Brain microvascular endothelial cell (primary cell): ENCODE measurements around the gene POFUT2.

Source experiments
- DNase-seq: peaks from one replicate; pipeline ENCODE4 v3.0.0-alpha.2; 2020
- H3K27ac ChIP-seq: fragments of 250-450 bp; sonication (Bioruptor Pico); 2 replicates; pipeline ENCODE4 v1.5.1; 2020; ENCODE audit warnings: mild to moderate bottlenecking, moderate library complexity
- H3K27me3 ChIP-seq: fragments of 250-450 bp; sonication (Bioruptor Pico); replicated peaks from 2 replicates; pipeline ENCODE4 v1.5.1; 2020; ENCODE audit warnings: mild to moderate bottlenecking
- H3K36me3 ChIP-seq: fragments of 250-450 bp; sonication (Bioruptor Pico); replicated peaks from 2 replicates; pipeline ENCODE4 v1.5.1; 2020; ENCODE audit warnings: mild to moderate bottlenecking
- H3K4me3 ChIP-seq: 2 replicates; pipeline ENCODE4 v1.5.1; 2011; ENCODE audit warnings: low read depth, mild to moderate bottlenecking, control low read depth, low read length, moderate library complexity
- CTCF ChIP-seq: IDR thresholded peaks from 2 replicates; pipeline ENCODE4 v1.5.1; 2011; ENCODE audit warnings: low read depth, mild to moderate bottlenecking, moderate library complexity, low read length, control low read depth, inconsistent platforms; ENCODE audit errors: missing control alignments
- in situ Hi-C: cut with HindIII; loops from 2 replicates; pipeline ENCODE4 v1.10.0; 2017; ENCODE audit warnings: low sequenced_read_pairs, low pct_ligation_motif_present

Gene POFUT2

GRCh38 chr21:45225041-45225740, 62.5 kb downstream of the POFUT2 start:
- in situ Hi-C loops, result no loop called here

GRCh38 chr21:45224189-45224938, 63.3 kb downstream of the POFUT2 start:
- no peaks in the 10 kb centered on the region for H3K27me3 ChIP-seq
- in situ Hi-C loops, result no loop called here
- DNase-seq, result peak; percentile 5
- no peak overlapping the region for H3K4me3 ChIP-seq
- no peak for TF ChIP-seq CTCF
- H3K27ac ChIP-seq, result no peak overlapping the region
- peaks cover 26% of the 10 kb centered on the region for H3K36me3 ChIP-seq

More at GRCh38 chr21:45225041-45225740, 62.5 kb downstream of the POFUT2 start:
- H3K27ac ChIP-seq, result no peak overlapping the region
- H3K4me3 ChIP-seq, result no peak overlapping the region
- DNase-seq, result no peak
- no peaks in the 10 kb centered on the region for H3K27me3 ChIP-seq
- no peak for TF ChIP-seq CTCF
- H3K36me3 ChIP-seq, result peaks cover 26% of the 10 kb centered on the region

DNA sequence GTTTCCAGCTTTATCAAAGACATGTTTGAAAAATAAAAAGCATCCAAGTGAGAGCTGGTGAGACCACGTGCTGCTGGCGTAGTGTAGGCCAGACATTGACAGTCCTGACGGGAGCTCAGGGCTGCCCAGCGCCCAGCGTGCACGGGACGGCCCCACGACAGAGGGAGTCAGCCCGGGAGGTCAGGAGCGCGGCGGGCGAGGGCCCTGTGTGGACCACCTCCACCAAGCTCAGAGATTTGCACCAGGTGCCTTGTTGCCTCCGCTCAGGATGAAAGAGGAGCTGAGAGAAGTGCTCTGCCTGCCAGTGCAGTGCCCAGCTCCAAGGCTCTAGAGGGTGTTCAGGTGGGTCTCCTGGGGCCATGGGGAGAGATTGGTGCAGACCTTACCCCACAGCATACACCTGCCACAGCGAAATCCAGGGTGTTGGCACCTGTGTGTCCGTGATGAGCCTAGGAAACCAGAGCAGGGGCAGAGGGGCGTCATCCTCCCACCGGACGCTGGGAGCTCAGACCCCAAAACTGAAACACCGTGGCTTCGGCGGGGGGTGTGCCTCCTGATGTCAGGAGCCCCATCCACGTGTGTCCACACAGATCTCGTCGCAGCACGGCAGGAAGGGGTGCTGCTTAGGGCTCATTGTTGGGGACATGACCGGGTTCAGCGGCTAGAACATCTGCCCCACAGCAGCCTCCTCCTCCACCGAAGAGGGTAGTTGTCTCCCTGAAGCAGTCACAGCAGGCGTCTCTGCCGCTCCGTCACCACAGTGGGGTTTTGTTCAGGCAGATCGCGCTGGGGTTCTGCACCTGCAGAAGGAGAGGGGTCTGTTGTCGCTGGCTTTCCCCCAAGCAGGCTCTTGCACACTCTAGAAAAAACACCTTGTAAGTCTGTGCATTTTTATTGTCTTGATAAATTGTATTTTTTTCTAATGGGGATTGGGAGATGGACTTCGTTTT, 64.2 kb downstream of the POFUT2 start:
- Histone ChIP-seq H3K36me3 (peaks cover 26% of the 10 kb centered on the region), H3K27ac (no peak overlapping the region), H3K4me3 (no peak overlapping the region), H3K27me3 (no peaks in the 10 kb centered on the region)
- DNase-seq, result no peak
- no peak for TF ChIP-seq CTCF
- in situ Hi-C loops, result no loop called here

GRCh38 chr21:45222001-45222400, 65.7 kb downstream of the POFUT2 start:
- in situ Hi-C loops, result no loop called here
- TF ChIP-seq CTCF, result no peak

DNA sequence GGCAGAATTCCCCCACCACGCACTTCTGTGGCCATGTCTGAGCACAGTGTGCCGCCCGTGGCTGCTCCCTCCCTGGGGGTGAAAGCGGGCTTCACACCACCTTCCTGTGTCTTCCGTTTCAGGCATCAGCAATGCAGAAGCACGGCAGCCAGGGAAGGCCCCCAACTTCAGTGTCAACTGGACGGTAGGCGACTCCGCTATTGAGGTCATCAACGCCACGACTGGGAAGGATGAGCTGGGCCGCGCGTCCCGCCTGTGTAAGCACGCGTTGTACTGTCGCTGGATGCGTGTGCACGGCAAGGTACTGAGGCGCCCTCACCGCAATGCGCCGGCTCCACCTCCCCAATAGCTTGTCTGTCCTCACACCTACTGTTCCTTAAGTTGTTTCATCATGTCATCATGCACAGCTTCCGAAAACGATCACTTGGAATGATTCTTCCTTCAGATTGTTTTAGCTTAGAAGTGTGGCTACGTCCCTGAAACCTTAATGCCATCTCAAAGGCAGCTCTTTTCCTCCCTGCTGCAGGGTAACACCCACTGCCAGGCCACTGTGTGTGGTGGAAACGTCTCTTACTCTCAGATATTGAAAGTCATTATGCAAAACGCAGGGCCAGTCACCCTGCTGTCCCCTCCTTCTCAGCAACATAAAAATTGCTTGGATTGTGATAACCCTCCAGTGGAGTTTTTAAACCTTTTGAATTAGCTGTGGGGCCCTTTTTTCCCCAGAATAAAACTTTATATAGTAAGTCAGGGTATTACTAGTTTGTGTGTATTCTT, 66.8 kb downstream of the POFUT2 start:
- no peaks in the 10 kb centered on the region for H3K27me3 ChIP-seq
- H3K27ac ChIP-seq, result no peak overlapping the region
- in situ Hi-C loops, result no loop called here
- DNase-seq, result no peak
- H3K4me3 ChIP-seq, result no peak overlapping the region
- H3K36me3 ChIP-seq, result peaks cover 26% of the 10 kb centered on the region
- TF ChIP-seq CTCF, result no peak

More at GRCh38 chr21:45222001-45222400, 65.7 kb downstream of the POFUT2 start:
- Histone ChIP-seq H3K36me3 (peaks cover 26% of the 10 kb centered on the region), H3K27me3 (no peaks in the 10 kb centered on the region), H3K27ac (no peak overlapping the region), H3K4me3 (no peak overlapping the region)
- no peak for DNase-seq
